Muscle of leg (tissue), 11 donors: Measurements from ENCODE around the gene ESRRB. TPM values are rescaled to one million over a fixed set of nuclear protein-coding genes. Genes with fewer than 3 reads are reported as not detected.

Experiments used
- DNase-seq: peaks from one replicate; pipeline ENCODE4 v3.0.0; 2013
- H3K27ac ChIP-seq: one replicate; pipeline ENCODE4 v1.5.1; 2013; ENCODE audit warnings: mild to moderate bottlenecking, low read length, control low read depth
- H3K27me3 ChIP-seq: one replicate; pipeline ENCODE4 v1.6.1; 2013; ENCODE audit warnings: low read length; ENCODE audit not compliant: control insufficient read depth, insufficient read depth
- H3K36me3 ChIP-seq: one replicate; pipeline ENCODE4 v1.6.1; 2013; ENCODE audit warnings: low read length; ENCODE audit not compliant: control insufficient read depth, insufficient read depth
- H3K4me1 ChIP-seq: one replicate; pipeline ENCODE4 v1.6.1; 2013; ENCODE audit warnings: low read length; ENCODE audit not compliant: control insufficient read depth, insufficient read depth
- H3K4me3 ChIP-seq: one replicate; pipeline ENCODE4 v1.5.1; 2013; ENCODE audit warnings: low read length, control low read depth
- H3K9me3 ChIP-seq: replicated peaks from 2 replicates; pipeline ENCODE4 v1.6.1; 2013; ENCODE audit warnings: low read depth, low read length; ENCODE audit not compliant: control insufficient read depth
- WGBS: methylation state at CpG from one replicate; pipeline ENCODE4 v1.1.5; 2013; ENCODE audit warnings: missing lambda C conversion rate; ENCODE audit not compliant: insufficient coverage; 5-methylcytosine and 5-hydroxymethylcytosine counted together
- polyA plus RNA-seq, 8 donors: library from polyadenylated mRNA; unstranded; fragments of 120-200 nt; gene quantifications; one replicate each; pipeline versions ENCODE4 v1.2.1 to v1.2.3, GENCODE V29; 2013; ENCODE audit warnings: inconsistent platforms in 1 of 8, low replicate concordance in 1 of 8; ENCODE audit not compliant: insufficient read length in 8 of 8, insufficient read depth in 1 of 8
- total RNA-seq: library from RNA; stranded (reverse); fragments of 120-200 nt; gene quantifications from one replicate; pipeline ENCODE4 v1.2.4, GENCODE V29; 2013

Gene ESRRB
- total and polyA plus RNA-seq, 9 donors = 1.9 to 3.8 (median 3.3) TPM

GRCh38 chr14:76490111-76490510 is 114.2 kb downstream of the ESRRB start:
- Histone ChIP-seq H3K9me3 (no peaks in the 10 kb centered on the region), H3K4me1 (peaks cover 42% of the 10 kb centered on the region), H3K27ac (no peak overlapping the region), H3K27me3 (no peaks in the 10 kb centered on the region), H3K36me3 (no peaks in the 10 kb centered on the region), H3K4me3 (no peak overlapping the region)
- DNase-seq = no peak
- no CpG with 5 or more reads among the region's 2 CpGs for WGBS

- 21% methylated on average over 10 of the region's 10 CpGs for WGBS
- peak; percentile 67 for DNase-seq
Measured at GRCh38 chr14:76490735-76491134, 114.8 kb downstream of the ESRRB start.

DNA sequence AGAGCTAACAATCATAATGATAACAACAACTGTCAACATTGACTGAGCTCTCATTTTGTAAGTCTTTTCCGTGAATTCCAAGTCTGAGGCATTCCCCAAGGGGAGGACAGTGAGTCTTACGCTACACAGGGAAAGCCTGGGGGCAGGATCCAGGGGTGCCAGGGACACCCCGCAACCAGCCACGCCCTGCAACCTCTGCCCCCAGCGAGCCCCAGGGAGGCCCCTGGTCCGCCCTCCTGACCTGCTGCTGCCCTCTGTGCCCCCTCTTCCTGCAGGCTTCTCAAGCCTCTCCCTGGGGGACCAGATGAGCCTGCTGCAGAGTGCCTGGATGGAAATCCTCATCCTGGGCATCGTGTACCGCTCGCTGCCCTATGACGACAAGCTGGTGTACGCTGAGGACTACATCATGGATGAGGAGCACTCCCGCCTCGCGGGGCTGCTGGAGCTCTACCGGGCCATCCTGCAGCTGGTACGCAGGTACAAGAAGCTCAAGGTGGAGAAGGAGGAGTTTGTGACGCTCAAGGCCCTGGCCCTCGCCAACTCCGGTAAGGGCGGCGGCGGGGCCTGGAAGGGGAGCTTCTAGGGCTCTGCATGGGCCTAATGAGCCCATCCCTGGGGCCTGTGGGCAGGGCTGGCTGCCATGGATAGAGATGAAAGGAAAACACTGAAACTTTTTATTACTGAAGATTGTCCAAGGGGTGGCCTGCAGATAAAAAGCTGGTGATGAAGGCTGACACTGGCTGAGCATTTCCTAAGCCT is 115.4 kb downstream of the ESRRB start:
- Histone ChIP-seq H3K4me1 (peaks cover 34% of the 10 kb centered on the region), H3K27me3 (peaks cover 1% of the 10 kb centered on the region), H3K27ac (peak overlapping the region; percentile 31), H3K4me3 (no peak overlapping the region), H3K9me3 (no peaks in the 10 kb centered on the region), H3K36me3 (no peaks in the 10 kb centered on the region)
- 85% methylated on average over 21 of the region's 22 CpGs for WGBS
- no peak for DNase-seq

More at GRCh38 chr14:76490735-76491134, 114.8 kb downstream of the ESRRB start:
- Histone ChIP-seq H3K4me3 (no peak overlapping the region), H3K36me3 (no peaks in the 10 kb centered on the region), H3K9me3 (no peaks in the 10 kb centered on the region), H3K27ac (peak overlapping the region; percentile 81), H3K4me1 (peaks cover 38% of the 10 kb centered on the region), H3K27me3 (no peaks in the 10 kb centered on the region)

GRCh38 chr14:76495983-76496382 is 120.0 kb downstream of the ESRRB start:
- peaks cover 3% of the 10 kb centered on the region for H3K27me3 ChIP-seq
- no peaks in the 10 kb centered on the region for H3K9me3 ChIP-seq
- WGBS = 80% methylated on average over 2 of the region's 2 CpGs
- H3K36me3 ChIP-seq = no peaks in the 10 kb centered on the region
- H3K27ac ChIP-seq = no peak overlapping the region
- no peak overlapping the region for H3K4me3 ChIP-seq
- no peak for DNase-seq
- peaks cover 17% of the 10 kb centered on the region for H3K4me1 ChIP-seq

- peaks cover 3% of the 10 kb centered on the region for H3K27me3 ChIP-seq
- no peak overlapping the region for H3K4me3 ChIP-seq
- no peak for DNase-seq
- no peak overlapping the region for H3K27ac ChIP-seq
- H3K4me1 ChIP-seq = peaks cover 14% of the 10 kb centered on the region
- WGBS = 83% methylated on average over 1 of the region's 6 CpGs
- H3K36me3 ChIP-seq = no peaks in the 10 kb centered on the region
- H3K9me3 ChIP-seq = no peaks in the 10 kb centered on the region
Measured at GRCh38 chr14:76496595-76496994, 120.7 kb downstream of the ESRRB start.

GRCh38 chr14:76497550-76498462 is 121.9 kb downstream of the ESRRB start:
- 70% methylated on average over 13 of the region's 19 CpGs for WGBS
- no peaks in the 10 kb centered on the region for H3K9me3 ChIP-seq

GRCh38 chr14:76498463-76498935 is 122.6 kb downstream of the ESRRB start:
- Histone ChIP-seq H3K27ac (no peak overlapping the region), H3K4me3 (no peak overlapping the region), H3K36me3 (no peaks in the 10 kb centered on the region), H3K4me1 (peaks cover 11% of the 10 kb centered on the region), H3K9me3 (no peaks in the 10 kb centered on the region), H3K27me3 (peaks cover 3% of the 10 kb centered on the region)
- 89% methylated on average over 3 of the region's 13 CpGs for WGBS
- no peak for DNase-seq

More at GRCh38 chr14:76497550-76498462, 121.9 kb downstream of the ESRRB start:
- Histone ChIP-seq H3K4me3 (no peak overlapping the region), H3K36me3 (no peaks in the 10 kb centered on the region), H3K4me1 (peaks cover 11% of the 10 kb centered on the region), H3K27me3 (peaks cover 3% of the 10 kb centered on the region), H3K27ac (no peak overlapping the region)
- no peak for DNase-seq

GRCh38 chr14:76498976-76499375 is 123.0 kb downstream of the ESRRB start:
- no peak overlapping the region for H3K27ac ChIP-seq

DNA sequence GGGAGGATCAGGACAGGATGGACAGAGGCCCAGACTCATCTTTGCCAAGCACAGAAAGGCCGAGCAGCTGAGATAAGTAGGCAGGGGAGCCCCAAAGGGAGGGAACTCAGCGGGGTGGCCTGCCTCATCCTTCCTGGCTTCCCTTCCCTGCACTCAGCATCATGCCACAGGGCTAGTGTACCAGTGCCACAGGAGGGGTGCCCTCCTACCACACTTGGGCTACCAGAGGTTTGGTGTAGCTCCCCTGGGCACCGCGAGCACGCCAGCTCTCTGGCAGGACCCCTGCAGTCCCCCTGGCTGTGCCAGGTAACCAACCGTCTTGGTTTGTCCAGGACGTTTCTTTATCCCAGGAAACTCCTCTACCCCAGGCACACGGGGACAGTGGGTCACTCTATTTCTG is 123.5 kb downstream of the ESRRB start:
- Histone ChIP-seq H3K36me3 (no peaks in the 10 kb centered on the region), H3K4me3 (no peak overlapping the region), H3K27ac (no peak overlapping the region), H3K9me3 (no peaks in the 10 kb centered on the region), H3K4me1 (peaks cover 11% of the 10 kb centered on the region), H3K27me3 (peaks cover 3% of the 10 kb centered on the region)
- no peak for DNase-seq
- WGBS = 70% methylated on average over 6 of the region's 8 CpGs

More at GRCh38 chr14:76498976-76499375, 123.0 kb downstream of the ESRRB start:
- Histone ChIP-seq H3K4me1 (peaks cover 11% of the 10 kb centered on the region), H3K36me3 (no peaks in the 10 kb centered on the region), H3K27me3 (peaks cover 3% of the 10 kb centered on the region), H3K4me3 (no peak overlapping the region), H3K9me3 (no peaks in the 10 kb centered on the region)
- DNase-seq = no peak
- 89% methylated on average over 4 of the region's 12 CpGs for WGBS

- H3K4me3 ChIP-seq = no peak overlapping the region
- WGBS = 39% methylated on average over 5 of the region's 6 CpGs
- H3K9me3 ChIP-seq = no peaks in the 10 kb centered on the region
- peaks cover 3% of the 10 kb centered on the region for H3K27me3 ChIP-seq
- peaks cover 11% of the 10 kb centered on the region for H3K4me1 ChIP-seq
- no peak overlapping the region for H3K27ac ChIP-seq
- DNase-seq = peak; percentile 63
- H3K36me3 ChIP-seq = no peaks in the 10 kb centered on the region
Measured at GRCh38 chr14:76500011-76500410, 124.1 kb downstream of the ESRRB start.
